HG03175 (cell line): ENCODE results near the gene DIAPH3.
A peak's percentile ranks its signal among the peaks of the same experiment; 100 is the strongest.

Source experiments
- ATAC-seq: cut with Tn5 transposase; IDR thresholded peaks from one replicate; pipeline ENCODE4 v1.9.1; 2021; ENCODE audit warnings: mild to moderate bottlenecking, moderate library complexity; ENCODE audit not compliant: unreplicated experiment

Gene DIAPH3

DNA sequence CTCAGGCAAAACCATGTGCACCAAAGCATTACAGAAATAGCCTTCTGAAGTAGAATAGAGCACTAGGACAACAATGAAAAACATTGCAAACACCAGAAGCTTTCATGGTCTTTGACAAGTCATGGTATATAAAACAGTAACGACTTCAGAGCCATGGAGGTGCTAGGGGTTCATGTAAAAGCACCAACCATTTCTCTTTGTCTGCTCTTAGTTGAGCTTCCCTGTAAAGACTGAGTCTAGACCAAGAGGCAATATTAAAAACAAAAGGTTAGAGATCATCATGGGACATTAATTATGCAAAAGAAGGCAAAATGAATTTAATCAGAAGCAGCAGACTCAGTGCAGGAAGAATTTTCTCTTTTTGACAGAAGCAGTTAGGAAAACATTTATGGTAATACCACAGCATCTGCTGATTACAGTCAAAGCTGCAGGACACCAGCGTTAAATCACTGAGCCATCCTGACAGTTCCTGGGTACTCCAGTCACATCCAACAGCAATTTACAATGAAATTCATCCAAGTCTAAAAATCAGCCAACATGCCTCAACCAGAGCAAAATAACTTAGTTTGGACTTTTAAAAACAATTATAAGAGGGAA, 476.8 kb downstream of the DIAPH3 start:
- no peak for ATAC-seq

DNA sequence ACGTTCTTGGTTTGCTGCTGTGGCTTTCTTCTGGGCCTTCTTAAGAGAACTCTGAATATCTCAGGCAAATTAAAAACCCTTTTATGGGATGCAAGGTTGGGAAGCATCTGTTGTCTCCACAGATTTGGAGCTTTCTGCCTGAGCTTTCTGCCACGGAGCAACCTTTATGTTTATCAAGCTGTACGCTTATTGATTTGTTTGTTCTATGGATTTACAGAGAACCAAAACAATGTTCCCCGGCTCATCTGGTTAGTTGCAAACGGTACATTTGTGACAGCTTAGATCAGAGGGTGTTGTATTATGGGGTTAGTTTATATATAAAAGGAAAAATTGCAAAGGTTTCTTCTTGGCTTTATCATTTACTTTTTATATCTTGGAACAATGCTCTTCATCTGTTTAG, 479.6 kb downstream of the DIAPH3 start:
- ATAC-seq = no peak

DNA sequence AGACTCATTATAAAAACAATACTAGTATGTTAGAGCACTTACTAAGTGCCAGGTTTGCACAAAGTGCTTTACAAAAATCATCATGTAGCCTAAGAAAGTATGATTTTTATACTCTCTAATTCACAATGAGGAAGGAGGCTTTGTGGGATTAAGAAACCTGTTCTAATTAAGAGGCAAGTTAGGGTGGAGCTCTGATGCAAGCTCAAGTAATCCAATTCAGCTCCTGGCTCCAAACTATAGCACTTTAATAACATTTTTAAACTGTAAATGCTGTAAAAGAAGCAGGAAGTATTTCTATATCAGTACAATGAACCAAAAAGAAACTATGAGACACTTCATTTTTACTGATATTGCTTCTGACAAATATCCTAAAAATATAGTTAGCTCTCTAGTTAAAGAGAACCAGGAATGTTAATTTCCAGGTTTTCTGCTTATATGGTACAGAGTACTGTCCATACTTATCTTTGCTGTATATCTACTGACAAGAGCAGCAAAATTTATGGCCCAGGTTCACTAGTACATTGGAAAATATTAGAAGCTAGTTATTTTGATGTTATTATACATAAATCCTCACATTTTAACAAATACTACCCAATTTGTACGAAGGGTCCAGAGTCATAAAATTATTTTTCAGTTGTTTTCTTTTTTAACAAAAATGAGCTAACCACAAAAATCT, 482.0 kb downstream of the DIAPH3 start:
- no peak for ATAC-seq

- ATAC-seq = peak; percentile 70
Measured at GRCh38 chr13:59680429-59681024, 483.2 kb downstream of the DIAPH3 start.

DNA sequence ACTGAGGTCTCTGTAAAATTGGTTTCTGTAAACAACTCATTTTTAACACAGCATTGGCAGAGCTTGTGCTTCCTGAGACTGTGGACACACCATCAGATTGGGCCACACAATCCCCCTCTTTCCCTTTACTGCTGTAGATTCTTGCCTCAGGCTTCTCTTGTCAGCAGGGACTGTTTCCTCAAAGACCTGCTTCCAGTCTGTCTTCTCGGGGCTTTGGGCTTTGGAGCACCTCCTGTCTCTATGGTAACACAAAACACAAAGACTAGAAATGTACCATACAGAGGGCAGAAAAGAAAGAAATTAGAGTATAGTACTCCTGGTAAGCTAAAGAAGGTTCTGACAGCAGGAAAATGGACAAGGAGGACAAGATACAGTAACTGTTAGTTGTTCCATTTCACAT, 484.5 kb downstream of the DIAPH3 start:
- ATAC-seq = no peak

DNA sequence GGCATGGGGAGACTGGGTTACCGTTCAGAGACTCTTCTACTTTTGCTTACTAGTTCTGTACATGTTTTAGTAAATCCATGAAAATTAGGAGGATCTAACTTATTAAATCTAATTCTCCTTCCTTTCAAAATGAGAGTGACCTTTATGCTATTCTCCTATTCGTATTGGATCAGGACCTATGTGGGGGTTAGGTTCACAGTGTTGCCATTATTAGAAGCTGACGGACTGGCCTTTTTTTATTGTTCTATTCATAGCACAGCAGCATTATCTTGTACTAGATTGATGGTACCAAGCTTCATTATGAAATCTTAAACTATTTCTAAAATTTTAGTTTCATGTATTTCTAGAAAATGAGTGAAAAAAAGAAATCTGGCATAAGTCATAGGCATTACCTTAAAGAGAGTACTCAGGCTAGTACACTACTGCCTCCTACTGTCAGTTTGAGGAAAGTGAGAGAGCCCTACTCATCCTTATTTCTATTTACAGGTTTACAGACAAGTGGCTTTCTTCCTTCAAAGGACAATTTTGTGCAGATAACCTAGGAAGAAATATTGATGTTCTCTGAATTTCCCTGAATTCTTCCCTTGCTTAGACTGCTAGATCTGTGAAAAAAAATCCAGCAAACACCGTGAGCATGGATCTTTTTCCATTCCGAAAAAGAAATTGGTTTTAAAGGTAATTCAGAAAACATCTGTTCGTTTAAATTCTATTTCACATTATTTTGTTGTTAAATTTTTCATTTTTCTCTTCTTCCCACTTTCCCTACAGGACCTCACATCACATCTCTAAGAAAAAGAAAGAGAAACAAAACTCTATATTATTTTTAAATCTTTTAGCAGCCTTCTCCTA, 485.5 kb downstream of the DIAPH3 start:
- peak; percentile 60 for ATAC-seq

- no peak for ATAC-seq
Measured at GRCh38 chr13:59677430-59677829, 486.3 kb downstream of the DIAPH3 start.

- peak; percentile 57 for ATAC-seq
Measured at GRCh38 chr13:59674616-59675015, 489.1 kb downstream of the DIAPH3 start.

DNA sequence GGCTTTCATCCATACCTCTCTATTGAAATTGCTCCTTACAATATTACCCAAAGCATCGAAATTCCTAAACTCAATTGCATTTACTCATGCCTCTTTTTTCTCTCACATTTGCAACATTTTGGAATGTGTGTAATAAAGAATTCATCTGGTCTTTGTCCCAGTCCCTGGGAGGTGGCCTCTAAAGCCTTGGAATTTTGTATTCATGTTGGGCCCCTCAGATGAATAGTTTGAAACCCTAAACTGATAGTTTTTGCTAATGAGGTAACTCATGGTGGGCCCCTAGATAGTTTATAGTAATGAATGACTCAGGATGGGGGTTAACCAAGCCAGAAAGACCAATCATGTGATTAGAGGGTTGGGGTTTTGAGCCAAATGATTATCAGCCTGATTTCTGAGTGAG, 490.4 kb downstream of the DIAPH3 start:
- no peak for ATAC-seq

DNA sequence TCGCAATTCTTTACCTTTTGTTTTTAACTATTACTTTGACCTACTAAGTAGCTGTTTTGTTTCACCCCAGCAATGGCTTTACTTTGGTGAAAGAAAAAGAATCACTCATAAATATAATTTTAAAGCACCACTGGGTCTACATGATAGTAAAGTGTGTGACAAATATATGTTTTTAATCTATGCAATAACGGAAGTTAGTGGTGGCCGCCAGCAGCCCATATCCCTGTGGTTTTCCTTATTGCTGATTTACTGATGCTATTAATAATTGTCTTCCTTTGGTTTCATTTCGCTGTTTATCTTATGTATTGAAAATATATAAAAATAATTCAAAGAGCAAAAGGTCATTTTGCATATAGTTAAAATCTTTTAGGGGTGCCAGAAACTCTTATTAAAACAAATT, 491.3 kb downstream of the DIAPH3 start:
- no peak for ATAC-seq

DNA sequence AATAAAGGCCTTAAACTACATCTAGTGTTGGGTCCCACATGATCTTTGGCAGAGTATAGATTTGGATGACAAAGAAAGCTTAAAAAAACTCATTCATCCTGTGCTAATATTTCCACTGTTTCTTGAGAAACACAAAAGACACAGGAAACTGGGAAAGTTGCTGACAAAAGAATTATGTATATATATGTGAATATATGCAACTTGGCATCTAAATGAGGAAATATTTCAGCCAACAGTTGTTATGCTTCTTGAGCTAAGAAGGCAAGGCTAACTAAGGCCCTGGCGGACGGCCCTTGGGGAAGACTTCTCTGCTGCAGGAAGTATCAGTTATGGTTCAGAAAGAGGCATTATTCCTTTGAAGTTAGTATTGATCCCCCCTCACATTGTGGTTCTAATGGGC, 491.8 kb downstream of the DIAPH3 start:
- ATAC-seq = no peak

GRCh38 chr13:59666504-59666903, 497.2 kb downstream of the DIAPH3 start:
- ATAC-seq = no peak

- ATAC-seq = no peak
Measured at GRCh38 chr13:59665732-59666131, 498.0 kb downstream of the DIAPH3 start.

DNA sequence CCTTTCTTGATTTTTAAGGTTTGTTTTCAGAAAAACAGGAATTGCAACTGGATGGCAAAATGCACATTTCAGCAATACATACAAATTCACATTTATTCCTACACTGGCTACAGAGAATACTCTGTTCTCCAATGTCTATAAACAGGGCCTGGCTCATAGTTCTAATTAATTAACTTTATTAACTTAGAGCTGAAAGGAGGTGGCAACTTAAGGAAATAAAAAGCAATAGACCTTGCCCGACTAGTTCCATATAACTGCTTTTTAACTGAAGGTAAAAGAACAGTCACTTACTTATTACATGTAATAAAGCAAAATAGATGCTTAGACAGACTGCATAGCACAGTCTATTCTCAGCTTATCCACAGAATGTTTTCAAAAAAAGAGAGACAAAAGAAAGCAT, 498.5 kb downstream of the DIAPH3 start:
- no peak for ATAC-seq

- no peak for ATAC-seq
Measured at GRCh38 chr13:59664586-59664985, 499.1 kb downstream of the DIAPH3 start.

DNA sequence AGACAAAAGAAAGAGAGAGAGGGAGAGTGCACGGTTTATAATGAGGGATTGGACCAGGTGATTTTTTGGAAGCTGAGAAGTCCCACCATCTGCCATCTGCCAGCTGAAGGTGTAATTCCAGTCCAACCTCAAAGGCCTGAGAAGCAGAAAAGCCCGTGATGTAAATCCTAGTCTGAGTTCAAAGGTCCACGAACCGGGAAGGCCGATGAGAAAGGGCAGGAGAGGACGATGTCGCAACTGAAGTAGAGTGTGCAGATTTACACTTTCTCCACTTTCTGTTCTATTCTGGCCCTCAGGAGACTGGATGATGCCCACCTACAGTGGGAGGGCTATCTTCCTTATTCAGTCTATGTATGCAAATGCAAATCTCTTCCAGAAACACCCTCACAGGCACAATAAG, 500.0 kb downstream of the DIAPH3 start:
- no peak for ATAC-seq

DNA sequence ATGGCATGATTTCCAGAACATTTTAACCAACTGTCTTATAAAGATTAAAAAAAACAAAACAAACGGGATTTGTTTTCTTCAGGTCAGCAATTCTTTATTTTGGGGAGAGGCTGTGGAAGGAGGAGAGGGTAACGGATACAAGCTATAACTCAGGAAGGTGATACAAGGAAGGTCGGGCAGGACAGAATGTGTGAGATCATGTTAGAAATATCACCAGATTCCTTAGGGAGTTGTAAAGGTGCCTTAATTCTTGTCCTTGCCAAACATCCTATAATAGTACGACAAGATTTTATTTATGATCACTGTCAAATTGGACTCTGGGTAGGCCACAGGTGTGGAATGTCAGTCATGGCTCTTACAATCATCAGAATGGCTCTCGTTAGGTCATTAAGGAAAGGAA, 503.1 kb downstream of the DIAPH3 start:
- no peak for ATAC-seq

DNA sequence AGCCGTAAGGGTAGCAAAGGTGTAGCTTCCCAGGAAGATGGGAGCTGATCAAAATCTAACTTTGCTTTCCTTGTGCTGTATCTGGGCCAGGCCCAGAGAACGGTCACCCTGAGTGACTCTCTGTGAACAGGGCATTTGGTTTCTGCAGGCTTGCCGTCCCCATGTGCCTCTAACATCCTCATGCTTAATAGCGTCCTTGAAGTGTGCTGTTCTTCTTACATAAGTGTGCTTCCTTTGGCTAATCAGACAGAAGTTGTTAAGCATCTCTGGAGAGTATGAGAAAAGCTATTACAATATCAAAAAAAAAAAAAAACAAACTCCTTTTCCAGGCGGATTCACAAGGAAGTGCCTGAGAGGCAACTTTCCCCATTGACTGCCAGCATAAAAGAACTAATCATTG, 503.7 kb downstream of the DIAPH3 start:
- no peak for ATAC-seq

GRCh38 chr13:59658738-59659330, 504.9 kb downstream of the DIAPH3 start:
- ATAC-seq = no peak

- no peak for ATAC-seq
Measured at GRCh38 chr13:59658027-59658737, 505.5 kb downstream of the DIAPH3 start.

DNA sequence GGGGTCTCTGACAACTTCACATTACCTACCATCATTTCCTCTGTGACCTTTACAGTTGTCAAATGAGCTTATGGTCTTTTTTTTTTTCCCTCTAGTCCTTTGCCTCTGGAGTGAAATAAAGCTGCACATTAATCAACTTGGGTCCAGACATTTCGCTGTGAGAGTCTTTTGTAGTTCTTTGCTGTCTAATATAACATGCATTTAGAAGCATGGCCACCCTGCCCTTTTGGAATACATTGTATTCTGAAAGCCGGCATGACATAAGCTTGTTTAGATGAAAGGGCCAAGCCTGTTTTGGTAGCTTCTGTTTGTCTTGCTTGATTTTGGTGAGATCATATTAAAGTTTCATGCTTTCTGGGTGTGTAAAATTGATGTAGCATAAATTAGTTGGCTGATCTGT, 509.8 kb downstream of the DIAPH3 start:
- no peak for ATAC-seq
